Subcutaneous abdominal adipose tissue (tissue), 5 donors: ENCODE results near the gene PTPMT1.
"Not testable (repeated sequence)": the region's sequence is repeated elsewhere in the genome, so short reads cannot be mapped to it uniquely, and the experiment has no call there.

Experiments used
- H3K27ac ChIP-seq: one replicate; pipeline ENCODE4 v1.7.0; 2013; ENCODE audit warnings: low read depth, mild to moderate bottlenecking, inconsistent platforms, low read length, moderate library complexity
- H3K27me3 ChIP-seq, 5 donors: one replicate each; pipeline ENCODE4 v1.7.0; 2013; ENCODE audit warnings: low read length in 5 of 5, inconsistent platforms in 1 of 5; ENCODE audit not compliant: control insufficient read depth in 5 of 5, insufficient read depth in 4 of 5
- H3K36me3 ChIP-seq, 5 donors: one replicate each; pipeline ENCODE4 v1.7.0; 2013; ENCODE audit warnings: low read length in 5 of 5; ENCODE audit not compliant: control insufficient read depth in 5 of 5, insufficient read depth in 5 of 5
- H3K4me1 ChIP-seq, 5 donors: one replicate each; pipeline ENCODE4 v1.7.0; 2013; ENCODE audit warnings: low read length in 5 of 5, mild to moderate bottlenecking in 3 of 5, moderate library complexity in 1 of 5; ENCODE audit not compliant: control insufficient read depth in 5 of 5, insufficient read depth in 5 of 5
- H3K4me3 ChIP-seq, 5 donors: one replicate each; pipeline ENCODE4 v1.7.0; 2013; ENCODE audit warnings: low read length in 5 of 5, low read depth in 1 of 5
- H3K9ac ChIP-seq, 5 donors: one replicate each; pipeline ENCODE4 v1.7.0; 2013; ENCODE audit warnings: low read length in 5 of 5, mild to moderate bottlenecking in 4 of 5, moderate library complexity in 3 of 5
- H3K9me3 ChIP-seq, 5 donors: one replicate each; pipeline ENCODE4 v1.7.0; 2013; ENCODE audit warnings: low read length in 5 of 5; ENCODE audit not compliant: control insufficient read depth in 5 of 5
- donor health status: healthy.
- donor health status: healthy.
- donor health status: healthy.
- donor health status: healthy.
- donor health status: healthy.

PTPMT1 gene

GRCh38 chr11:47530721-47531120, 34.7 kb upstream of the PTPMT1 start:
- not testable (repeated sequence) for H3K36me3 ChIP-seq, H3K4me3 ChIP-seq, H3K27me3 ChIP-seq, H3K9me3 ChIP-seq, H3K9ac ChIP-seq
- H3K4me1 ChIP-seq, result peaks cover 4 to 35% (median 25%) of the 10 kb centered on the region in 5 donors
- peak overlapping the region; percentile 85 for H3K27ac ChIP-seq

DNA sequence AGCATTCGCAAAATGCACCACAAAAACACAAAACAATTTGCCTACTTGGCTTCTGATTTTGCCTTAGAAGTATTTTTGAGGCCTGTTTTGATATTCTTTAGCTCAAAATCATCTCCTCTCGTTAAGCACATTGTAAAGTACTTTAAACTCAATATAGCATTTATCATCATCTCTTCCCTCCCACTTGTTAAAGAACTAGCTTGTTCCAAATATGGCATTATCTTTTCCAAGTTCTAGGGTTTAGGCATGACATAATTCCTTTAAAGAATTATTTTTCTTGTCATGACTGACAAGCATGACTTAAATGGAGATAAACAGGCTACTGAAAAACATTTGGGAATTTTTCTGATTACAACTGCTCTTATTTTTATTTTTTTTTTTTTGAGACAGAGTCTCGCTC, 33.7 kb upstream of the PTPMT1 start:
- Histone ChIP-seq H3K27me3 (no peaks in the 10 kb centered on the region), H3K4me1 (peaks cover 4 to 44% (median 31%) of the 10 kb centered on the region in 5 donors), H3K27ac (peak overlapping the region; percentile 85), H3K9me3 (no peaks in the 10 kb centered on the region), H3K4me3 (no peak overlapping the region), H3K9ac (no peak overlapping the region), H3K36me3 (peaks cover 0 to 2% (median 0%) of the 10 kb centered on the region in 5 donors)

- Histone ChIP-seq H3K27ac (peak overlapping the region; percentile 85), H3K9me3 (no peaks in the 10 kb centered on the region), H3K4me3 (no peak overlapping the region)
Observed at GRCh38 chr11:47532597-47533213, 32.7 kb upstream of the PTPMT1 start.

DNA sequence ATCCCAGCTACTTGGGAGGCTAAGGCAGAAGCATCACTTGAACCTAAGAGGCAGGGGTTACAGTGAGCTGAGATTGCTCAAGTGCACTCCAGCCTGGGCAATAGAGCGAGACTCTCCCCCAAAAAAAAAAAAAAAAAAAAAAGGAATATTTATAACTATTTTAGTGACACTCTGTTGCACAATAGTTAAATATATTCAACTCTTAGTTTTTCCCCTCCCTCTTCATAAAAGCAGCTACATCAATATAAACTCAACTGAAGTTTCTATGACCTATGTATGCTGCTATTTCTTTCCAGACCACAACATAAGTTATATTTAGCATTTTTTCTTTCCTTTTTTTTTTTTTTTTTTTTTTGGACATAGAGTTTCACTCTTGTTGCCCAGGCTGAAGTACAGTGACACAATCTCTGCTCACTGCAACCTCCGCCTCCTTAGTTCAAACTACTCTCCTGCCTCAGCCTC, 31.7 kb upstream of the PTPMT1 start:
- no peaks in the 10 kb centered on the region for H3K9me3 ChIP-seq
- H3K4me3 ChIP-seq, result no peak overlapping the region
- H3K36me3 ChIP-seq, result peaks cover 0 to 2% (median 0%) of the 10 kb centered on the region in 5 donors
- H3K27me3 ChIP-seq, result no peaks in the 10 kb centered on the region
- H3K9ac ChIP-seq, result no peak overlapping the region
- peak overlapping the region; percentile 85 for H3K27ac ChIP-seq
- H3K4me1 ChIP-seq, result peaks cover 4 to 51% (median 38%) of the 10 kb centered on the region in 5 donors

More at GRCh38 chr11:47532597-47533213, 32.7 kb upstream of the PTPMT1 start:
- Histone ChIP-seq H3K9ac (peak overlapping the region in 2 of 5 donors; percentile 35 to 72), H3K4me1 (peaks cover 4 to 51% (median 35%) of the 10 kb centered on the region in 5 donors), H3K36me3 (peaks cover 0 to 2% (median 0%) of the 10 kb centered on the region in 5 donors), H3K27me3 (no peaks in the 10 kb centered on the region)

DNA sequence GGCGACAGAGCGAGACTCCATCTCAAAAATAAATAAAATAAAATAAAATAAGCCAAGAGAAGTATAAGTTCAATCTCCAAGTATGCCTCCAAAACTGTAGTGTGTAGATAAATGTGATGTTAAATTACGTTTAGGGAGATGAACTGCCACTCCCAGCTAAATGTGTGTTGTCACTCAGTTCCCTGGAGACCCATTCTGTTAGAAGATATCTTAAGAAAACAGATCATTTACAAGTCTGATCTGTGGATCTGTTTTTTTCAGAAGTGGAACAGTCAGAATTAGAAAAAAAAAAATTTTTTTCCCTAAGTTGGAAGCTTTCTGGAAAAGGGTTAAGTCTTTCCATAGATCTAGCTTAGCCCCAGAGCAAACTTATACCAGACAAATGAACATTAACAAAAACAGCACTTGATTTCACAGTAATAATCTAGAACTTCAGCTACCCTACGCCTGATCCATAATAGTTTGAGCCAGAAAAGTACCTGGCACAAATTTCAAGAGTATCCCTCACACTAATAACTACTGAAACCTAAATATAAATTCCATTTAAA, 30.6 kb upstream of the PTPMT1 start:
- no peaks in the 10 kb centered on the region for H3K27me3 ChIP-seq
- no peak overlapping the region for H3K9ac ChIP-seq
- H3K4me1 ChIP-seq, result peaks cover 4 to 58% (median 44%) of the 10 kb centered on the region in 5 donors

DNA sequence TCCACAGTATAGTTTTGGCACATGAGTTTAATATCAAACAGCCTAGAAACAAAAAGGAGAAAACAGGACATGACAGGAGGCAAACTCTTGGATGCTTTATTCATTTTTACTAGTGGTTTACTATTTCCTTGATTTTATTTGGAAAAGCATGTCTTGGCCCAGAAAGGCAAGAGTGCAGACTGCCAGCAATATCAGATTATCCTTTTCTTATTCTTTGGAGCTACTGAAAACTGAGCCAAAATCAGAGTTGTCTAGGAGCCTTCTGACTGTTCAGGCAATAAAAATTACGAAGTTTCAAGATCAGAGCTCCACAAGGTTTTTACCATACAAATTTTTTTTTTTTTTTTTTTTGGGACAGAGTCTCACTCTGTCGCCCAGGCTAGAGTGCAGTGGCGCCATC, 28.5 kb upstream of the PTPMT1 start:
- H3K4me1 ChIP-seq, result peaks cover 9 to 65% (median 50%) of the 10 kb centered on the region in 5 donors
- H3K36me3 ChIP-seq, result no peaks in the 10 kb centered on the region
- no peaks in the 10 kb centered on the region for H3K9me3 ChIP-seq
- no peak overlapping the region for H3K4me3 ChIP-seq
- H3K27ac ChIP-seq, result peak overlapping the region; percentile 37
- no peak overlapping the region for H3K9ac ChIP-seq
- H3K27me3 ChIP-seq, result no peaks in the 10 kb centered on the region

More for the DNA sequence above, 30.6 kb upstream of the PTPMT1 start:
- peak overlapping the region; percentile 14 for H3K27ac ChIP-seq
- H3K4me3 ChIP-seq, result no peak overlapping the region
- H3K9me3 ChIP-seq, result no peaks in the 10 kb centered on the region
- peaks cover 0 to 2% (median 0%) of the 10 kb centered on the region in 5 donors for H3K36me3 ChIP-seq

DNA sequence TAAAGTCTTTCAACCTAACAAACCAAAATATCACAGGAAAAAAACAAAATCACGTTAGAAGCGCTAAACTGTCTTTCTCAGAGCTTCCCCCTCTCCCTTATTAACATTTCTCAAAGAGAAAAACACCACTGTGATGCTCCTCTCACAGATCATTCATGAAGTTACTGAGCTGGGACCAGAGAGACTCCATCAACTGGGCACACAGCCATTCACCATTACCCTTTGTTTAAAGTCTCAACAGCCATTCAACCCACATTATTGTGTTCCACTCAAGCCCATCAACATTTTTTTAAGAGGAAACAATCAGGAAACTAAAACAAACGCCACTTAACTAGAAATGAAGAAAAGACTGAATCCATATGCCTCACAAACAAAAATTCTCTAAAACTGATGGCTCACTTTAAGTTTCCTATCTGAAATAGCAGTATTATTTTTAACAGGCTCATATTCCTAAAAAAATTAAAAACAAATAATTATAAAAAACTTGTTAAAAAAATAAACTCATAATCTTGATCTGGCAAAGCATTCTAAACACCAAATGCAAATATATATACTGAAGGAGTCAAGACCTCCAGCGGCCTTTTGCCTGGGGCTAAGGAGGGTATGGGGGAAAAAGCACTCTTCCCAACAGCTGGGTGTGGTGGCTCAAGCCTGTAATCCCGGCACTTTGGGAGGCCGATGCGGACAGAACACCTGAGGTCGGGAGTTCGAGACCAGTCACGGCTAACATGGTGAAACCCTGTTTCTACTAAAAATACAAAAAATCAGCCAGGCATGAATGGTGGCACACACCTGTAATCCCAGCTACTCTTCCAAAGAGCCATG, 26.4 kb upstream of the PTPMT1 start:
- H3K27me3 ChIP-seq, result no peaks in the 10 kb centered on the region
- H3K27ac ChIP-seq, result peak overlapping the region; percentile 74
- no peak overlapping the region for H3K9ac ChIP-seq
- H3K36me3 ChIP-seq, result no peaks in the 10 kb centered on the region
- H3K9me3 ChIP-seq, result no peaks in the 10 kb centered on the region
- H3K4me1 ChIP-seq, result peaks cover 5 to 47% (median 40%) of the 10 kb centered on the region in 5 donors
- no peak overlapping the region for H3K4me3 ChIP-seq

DNA sequence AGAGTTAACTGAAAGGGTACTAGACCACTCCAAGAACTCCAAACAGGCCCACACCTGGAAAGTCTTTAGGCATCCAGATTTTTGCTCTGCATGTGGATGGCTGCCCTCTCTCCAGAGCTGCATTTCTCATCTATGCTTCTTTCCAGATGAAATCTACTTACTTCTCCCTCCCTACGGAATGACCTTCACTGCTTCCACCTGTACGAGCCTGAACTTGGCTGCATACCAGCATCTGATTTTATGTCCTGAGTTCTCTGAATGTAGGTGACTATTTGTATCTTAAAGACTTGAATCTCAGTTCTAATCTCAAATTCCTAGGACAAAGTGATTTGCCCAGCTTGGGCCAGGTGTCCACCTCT, 25.7 kb upstream of the PTPMT1 start:
- H3K27me3 ChIP-seq, result no peaks in the 10 kb centered on the region
- no peaks in the 10 kb centered on the region for H3K36me3 ChIP-seq
- peaks cover 5 to 45% (median 42%) of the 10 kb centered on the region in 5 donors for H3K4me1 ChIP-seq
- no peak overlapping the region for H3K9ac ChIP-seq
- H3K9me3 ChIP-seq, result no peaks in the 10 kb centered on the region
- peak overlapping the region; percentile 74 for H3K27ac ChIP-seq
- H3K4me3 ChIP-seq, result no peak overlapping the region

- Histone ChIP-seq H3K27ac (peak overlapping the region; percentile 74), H3K27me3 (no peaks in the 10 kb centered on the region), H3K9me3 (no peaks in the 10 kb centered on the region), H3K4me3 (no peak overlapping the region), H3K4me1 (peaks cover 5 to 41% (median 38%) of the 10 kb centered on the region in 5 donors), H3K9ac (no peak overlapping the region), H3K36me3 (no peaks in the 10 kb centered on the region)
Observed at GRCh38 chr11:47541070-47541469, 24.3 kb upstream of the PTPMT1 start.

DNA sequence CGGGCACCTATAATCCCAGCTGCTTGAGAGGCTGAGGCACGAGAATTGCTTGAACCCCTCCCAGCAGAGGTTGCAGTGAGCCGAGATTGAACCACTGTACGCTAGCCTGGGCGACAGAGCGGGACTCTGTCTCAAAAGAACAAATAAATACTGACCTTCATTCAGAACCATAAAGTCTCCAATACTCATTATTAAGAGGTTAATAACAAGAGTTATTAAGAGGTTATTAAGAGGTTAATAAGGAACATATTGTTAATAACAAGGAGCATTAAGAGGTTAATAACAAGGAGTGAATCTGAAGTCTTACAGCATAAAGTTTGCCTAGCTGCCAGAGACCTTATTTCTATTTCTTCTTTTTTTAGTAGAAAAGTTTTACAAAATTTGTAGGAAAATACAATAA, 20.1 kb upstream of the PTPMT1 start:
- no peaks in the 10 kb centered on the region for H3K36me3 ChIP-seq
- no peaks in the 10 kb centered on the region for H3K27me3 ChIP-seq
- H3K9me3 ChIP-seq, result no peaks in the 10 kb centered on the region
- H3K9ac ChIP-seq, result no peak overlapping the region
- H3K4me3 ChIP-seq, result no peak overlapping the region
- no peak overlapping the region for H3K27ac ChIP-seq
- H3K4me1 ChIP-seq, result peaks cover 5 to 40% (median 34%) of the 10 kb centered on the region in 5 donors
